Muscle layer of duodenum (tissue), 2 donors: ENCODE data around the gene SOX6.
"Not testable (repeated sequence)": the region's sequence is repeated elsewhere in the genome, so short reads cannot be mapped to it uniquely, and the experiment has no call there.

Experiments used
- H3K27ac ChIP-seq: one replicate; pipeline ENCODE4 v1.7.0; 2013; ENCODE audit warnings: mild to moderate bottlenecking, low read length
- H3K27me3 ChIP-seq: one replicate; pipeline ENCODE4 v1.7.0; 2013; ENCODE audit warnings: low read depth, mild to moderate bottlenecking, control low read depth, low read length
- H3K36me3 ChIP-seq, 2 donors: one replicate each; pipeline ENCODE4 v1.7.0; 2013; ENCODE audit warnings: low read length in 2 of 2, control low read depth in 1 of 2, mild to moderate bottlenecking in 1 of 2; ENCODE audit not compliant: insufficient read depth in 2 of 2, control insufficient read depth in 1 of 2
- H3K4me1 ChIP-seq, 2 donors: one replicate each; pipeline ENCODE4 v1.7.0; 2013; ENCODE audit warnings: low read length in 2 of 2, mild to moderate bottlenecking in 2 of 2, control low read depth in 1 of 2, moderate library complexity in 1 of 2; ENCODE audit not compliant: insufficient read depth in 2 of 2, control insufficient read depth in 1 of 2
- H3K4me3 ChIP-seq, 2 donors: one replicate each; pipeline ENCODE4 v1.7.0; 2013; ENCODE audit warnings: low read length in 2 of 2, low read depth in 1 of 2, mild to moderate bottlenecking in 1 of 2
- H3K9me3 ChIP-seq, 2 donors: one replicate each; pipeline ENCODE4 v1.7.0; 2013; ENCODE audit warnings: low read length in 2 of 2, control low read depth in 1 of 2, mild to moderate bottlenecking in 1 of 2; ENCODE audit not compliant: control insufficient read depth in 1 of 2
- donor health status: healthy.

The SOX6 gene

GRCh38 chr11:16030664-16031063 is 325.7 kb downstream of the SOX6 start:
- Histone ChIP-seq H3K27me3 (no peaks in the 10 kb centered on the region), H3K4me1 (no peaks in the 10 kb centered on the region), H3K36me3 (no peaks in the 10 kb centered on the region), H3K27ac (no peak overlapping the region), H3K9me3 (no peaks in the 10 kb centered on the region), H3K4me3 (no peak overlapping the region)

GRCh38 chr11:16029151-16029550 is 327.2 kb downstream of the SOX6 start:
- not testable (repeated sequence) for H3K4me3 ChIP-seq, H3K27ac ChIP-seq, H3K4me1 ChIP-seq, H3K9me3 ChIP-seq, H3K27me3 ChIP-seq, H3K36me3 ChIP-seq

- no peaks in the 10 kb centered on the region for H3K9me3 ChIP-seq
- H3K36me3 ChIP-seq: no peaks in the 10 kb centered on the region
These were observed 327.9 kb downstream of the SOX6 start for GRCh38 chr11:16028419-16028818.

GRCh38 chr11:16027621-16028020 is 328.7 kb downstream of the SOX6 start:
- Histone ChIP-seq H3K4me3 (no peak overlapping the region), H3K9me3 (no peaks in the 10 kb centered on the region), H3K4me1 (no peaks in the 10 kb centered on the region), H3K36me3 (no peaks in the 10 kb centered on the region), H3K27ac (no peak overlapping the region), H3K27me3 (no peaks in the 10 kb centered on the region)

More at GRCh38 chr11:16028419-16028818, 327.9 kb downstream of the SOX6 start:
- Histone ChIP-seq H3K4me1 (no peaks in the 10 kb centered on the region), H3K4me3 (no peak overlapping the region), H3K27me3 (no peaks in the 10 kb centered on the region), H3K27ac (no peak overlapping the region)

- no peaks in the 10 kb centered on the region for H3K36me3 ChIP-seq
- H3K4me1 ChIP-seq: no peaks in the 10 kb centered on the region
- no peaks in the 10 kb centered on the region for H3K27me3 ChIP-seq
- no peaks in the 10 kb centered on the region for H3K9me3 ChIP-seq
- no peak overlapping the region for H3K4me3 ChIP-seq
- no peak overlapping the region for H3K27ac ChIP-seq
These were observed 329.5 kb downstream of the SOX6 start for GRCh38 chr11:16026849-16027248.

GRCh38 chr11:16018931-16019330 is 337.4 kb downstream of the SOX6 start:
- no peak overlapping the region for H3K27ac ChIP-seq

GRCh38 chr11:16016468-16016829 is 339.9 kb downstream of the SOX6 start:
- Histone ChIP-seq H3K4me1 (no peaks in the 10 kb centered on the region), H3K4me3 (no peak overlapping the region), H3K27ac (no peak overlapping the region), H3K36me3 (no peaks in the 10 kb centered on the region), H3K9me3 (no peaks in the 10 kb centered on the region), H3K27me3 (no peaks in the 10 kb centered on the region)

More at GRCh38 chr11:16018931-16019330, 337.4 kb downstream of the SOX6 start:
- Histone ChIP-seq H3K9me3 (no peaks in the 10 kb centered on the region), H3K4me1 (no peaks in the 10 kb centered on the region), H3K4me3 (no peak overlapping the region), H3K27me3 (no peaks in the 10 kb centered on the region), H3K36me3 (no peaks in the 10 kb centered on the region)

- no peaks in the 10 kb centered on the region for H3K9me3 ChIP-seq
- H3K4me1 ChIP-seq: no peaks in the 10 kb centered on the region
- H3K27me3 ChIP-seq: no peaks in the 10 kb centered on the region
- no peaks in the 10 kb centered on the region for H3K36me3 ChIP-seq
- H3K4me3 ChIP-seq: no peak overlapping the region
- no peak overlapping the region for H3K27ac ChIP-seq
These were observed 340.4 kb downstream of the SOX6 start for GRCh38 chr11:16015741-16016467.

- no peaks in the 10 kb centered on the region for H3K27me3 ChIP-seq
- H3K36me3 ChIP-seq: no peaks in the 10 kb centered on the region
- H3K4me3 ChIP-seq: no peak overlapping the region
- H3K27ac ChIP-seq: no peak overlapping the region
- no peaks in the 10 kb centered on the region for H3K4me1 ChIP-seq
- no peaks in the 10 kb centered on the region for H3K9me3 ChIP-seq
These were observed 342.6 kb downstream of the SOX6 start for GRCh38 chr11:16013649-16014275.

- Histone ChIP-seq H3K4me1 (no peaks in the 10 kb centered on the region), H3K27me3 (no peaks in the 10 kb centered on the region), H3K9me3 (no peaks in the 10 kb centered on the region), H3K27ac (no peak overlapping the region), H3K4me3 (no peak overlapping the region), H3K36me3 (no peaks in the 10 kb centered on the region)
These were observed 343.1 kb downstream of the SOX6 start for GRCh38 chr11:16013242-16013641.

GRCh38 chr11:16012125-16012751 is 344.1 kb downstream of the SOX6 start:
- H3K36me3 ChIP-seq: no peaks in the 10 kb centered on the region
- no peaks in the 10 kb centered on the region for H3K27me3 ChIP-seq
- no peaks in the 10 kb centered on the region for H3K9me3 ChIP-seq
- H3K4me3 ChIP-seq: no peak overlapping the region
- H3K4me1 ChIP-seq: no peaks in the 10 kb centered on the region
- no peak overlapping the region for H3K27ac ChIP-seq
